ENCODE measurements around the gene AGRP.

The AGRP gene

GRCh38 chr16:67438098-67438791 is 45.1 kb downstream of the AGRP start:
- DNase-seq, result no peak
- intact Hi-C loops (cut with DNase I), result no loop called here

GRCh38 chr16:67437513-67437912 is 45.8 kb downstream of the AGRP start:
- intact Hi-C loops (cut with DNase I), result no loop called here
- DNase-seq, result no peak

GRCh38 chr16:67436640-67437193 is 46.6 kb downstream of the AGRP start:
- DNase-seq, result no peak
- intact Hi-C loops (cut with DNase I), result no loop called here

GRCh38 chr16:67435758-67436164 is 47.6 kb downstream of the AGRP start:
- DNase-seq, result no peak
- intact Hi-C loops (cut with DNase I), result no loop called here

- DNase-seq, result no peak
- intact Hi-C loops (cut with DNase I), result no loop called here
Measured at GRCh38 chr16:67433131-67433719, 50.1 kb downstream of the AGRP start.
